Limb (tissue), 2 donors: ENCODE data around the gene PXMP4.
A peak's percentile ranks its signal among the peaks of the same experiment; 100 is the strongest.

Experiments
- DNase-seq, 2 donors: peaks; one replicate each; pipeline ENCODE4 v3.0.0-alpha.2; 2016; ENCODE audit errors: extremely low spot score in 2 of 2

Gene PXMP4

GRCh38 chr20:33685328-33686099 lies 34.6 kb downstream of the PXMP4 start:
- peak in 1 of 2 donors; percentile 61 for DNase-seq

GRCh38 chr20:33684533-33685327 lies 35.4 kb downstream of the PXMP4 start:
- DNase-seq: peak in 1 of 2 donors; percentile 57

GRCh38 chr20:33681728-33682353 lies 38.3 kb downstream of the PXMP4 start:
- no peak for DNase-seq

- DNase-seq: no peak
These were observed 38.8 kb downstream of the PXMP4 start for GRCh38 chr20:33681288-33681687.

GRCh38 chr20:33680686-33681085 lies 39.4 kb downstream of the PXMP4 start:
- DNase-seq: no peak

GRCh38 chr20:33679758-33680485 lies 40.2 kb downstream of the PXMP4 start:
- no peak for DNase-seq

- no peak for DNase-seq
These were observed 42.0 kb downstream of the PXMP4 start for GRCh38 chr20:33677991-33678702.

GRCh38 chr20:33676652-33677645 lies 43.2 kb downstream of the PXMP4 start:
- DNase-seq: peak in 1 of 2 donors; percentile 27

- DNase-seq: peak in 1 of 2 donors; percentile 32
These were observed 44.0 kb downstream of the PXMP4 start for GRCh38 chr20:33676121-33676520.

- DNase-seq: peak in 1 of 2 donors; percentile 28
These were observed 44.8 kb downstream of the PXMP4 start for GRCh38 chr20:33675136-33675959.

GRCh38 chr20:33674294-33675135 lies 45.6 kb downstream of the PXMP4 start, which contains the start of gene NECAB3:
Gene NECAB3 (minus strand): TSS chr20:33674428. CDS start chr20:33674352, 76 bp downstream.
- DNase-seq: peak in 1 of 2 donors; percentile 90

- DNase-seq: peak in 1 of 2 donors; percentile 51
These were observed 46.5 kb downstream of the PXMP4 start for GRCh38 chr20:33673410-33674293.

- DNase-seq: no peak
These were observed 47.0 kb downstream of the PXMP4 start for GRCh38 chr20:33673114-33673409.

- DNase-seq: peak in 1 of 2 donors; percentile 44
These were observed 47.5 kb downstream of the PXMP4 start for GRCh38 chr20:33672426-33673113.

GRCh38 chr20:33671573-33672288 lies 48.4 kb downstream of the PXMP4 start:
- no peak for DNase-seq
